Effector memory CD4-positive, alpha-beta T cell (primary cell): ENCODE data around the gene PYGM.

Experiments used
- DNase-seq, 3 donors: peaks; one replicate each; pipeline ENCODE4 v3.0.0-alpha.2; 2020
- H3K27ac ChIP-seq: 2 replicates; pipeline ENCODE4 v1.7.0; 2013; ENCODE audit warnings: mild to moderate bottlenecking, low read length, moderate library complexity; ENCODE audit not compliant: insufficient read depth, poor library complexity, severe bottlenecking
- H3K27me3 ChIP-seq: replicated peaks from 2 replicates; pipeline ENCODE4 v1.7.0; 2013; ENCODE audit warnings: mild to moderate bottlenecking, low read length; ENCODE audit not compliant: insufficient read depth, control insufficient read depth, poor library complexity, severe bottlenecking
- H3K36me3 ChIP-seq: 2 replicates; pipeline ENCODE4 v1.7.0; 2013; ENCODE audit warnings: mild to moderate bottlenecking, low read length, moderate library complexity; ENCODE audit not compliant: control insufficient read depth, insufficient read depth
- H3K4me1 ChIP-seq: 2 replicates; pipeline ENCODE4 v1.7.0; 2013; ENCODE audit warnings: low read length, mild to moderate bottlenecking; ENCODE audit not compliant: control insufficient read depth, insufficient read depth, poor library complexity, severe bottlenecking
- H3K4me3 ChIP-seq: 2 replicates; pipeline ENCODE4 v1.7.0; 2013; ENCODE audit warnings: low read length, low read depth, mild to moderate bottlenecking; ENCODE audit not compliant: insufficient read depth, poor library complexity, severe bottlenecking
- H3K9me3 ChIP-seq: 2 replicates; pipeline ENCODE4 v1.7.0; 2013; ENCODE audit warnings: mild to moderate bottlenecking, low read length, moderate library complexity; ENCODE audit not compliant: control insufficient read depth

Gene PYGM

DNA sequence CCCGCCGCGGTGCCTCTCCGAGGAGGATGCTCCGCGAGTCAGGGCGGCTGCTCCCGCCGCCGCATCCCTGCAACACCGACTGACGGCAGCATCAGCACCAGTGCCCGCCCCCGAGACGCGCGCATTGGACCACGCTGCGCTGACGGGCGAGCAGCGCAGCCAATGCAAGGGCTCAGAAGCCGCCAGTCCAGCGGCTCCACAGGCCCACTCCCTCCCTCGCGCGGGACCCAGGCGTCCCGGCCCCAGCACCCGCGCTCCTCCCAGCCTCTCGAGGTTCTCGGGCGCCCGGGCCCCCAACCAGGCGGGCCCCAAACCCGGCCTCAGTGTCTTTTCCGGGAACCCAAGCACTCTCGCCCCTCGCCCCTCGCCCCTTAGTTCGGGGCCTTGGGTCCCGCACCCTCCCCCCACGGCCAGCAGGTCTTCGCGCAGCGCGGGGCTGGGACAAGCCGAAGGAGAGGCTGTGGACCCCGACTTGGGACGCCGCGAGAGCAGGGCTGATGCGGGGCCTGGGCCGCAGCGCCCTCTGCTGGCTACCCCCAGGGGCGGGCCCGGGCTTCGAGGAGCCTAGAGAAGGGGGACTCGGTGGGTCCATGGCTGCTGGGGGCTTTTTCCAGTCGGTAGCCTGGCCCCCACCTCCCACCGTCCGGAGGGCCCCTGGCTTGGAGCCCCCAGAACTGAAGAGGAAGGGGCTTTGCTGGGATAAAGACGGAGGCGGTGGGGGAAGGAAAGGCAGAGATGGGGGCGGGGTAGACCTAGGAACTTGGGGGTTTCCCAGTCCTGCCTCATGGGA lies 36.5 kb downstream of the PYGM start, which contains the start of gene NRXN2:
NRXN2 (minus strand) TSS at position 81 of the 790 bp plus-strand sequence. CDS start 9,498 bp downstream, outside the sequence.
- H3K36me3 ChIP-seq, result peaks cover 20% of the 10 kb centered on the region
- H3K27me3 ChIP-seq, result peaks cover 12% of the 10 kb centered on the region

GRCh38 chr11:64722141-64723065 lies 37.4 kb downstream of the PYGM start:
- H3K4me1 ChIP-seq, result peaks cover 7% of the 10 kb centered on the region
- H3K36me3 ChIP-seq, result peaks cover 13% of the 10 kb centered on the region
- H3K27me3 ChIP-seq, result peaks cover 16% of the 10 kb centered on the region
- DNase-seq, result no peak
- H3K27ac ChIP-seq, result no peak overlapping the region
- no peaks in the 10 kb centered on the region for H3K9me3 ChIP-seq
- H3K4me3 ChIP-seq, result no peak overlapping the region

More for the DNA sequence above, 36.5 kb downstream of the PYGM start, which contains the start of gene NRXN2:
- peak within 1 kb of the TSS; percentile 74 for H3K4me3 ChIP-seq
- H3K9me3 ChIP-seq, result no peaks in the 10 kb centered on the region
- peak; percentile 75 to 82 (median 80) for DNase-seq
- H3K4me1 ChIP-seq, result peaks cover 7% of the 10 kb centered on the region
- peak within 1 kb of the TSS; percentile 78 for H3K27ac ChIP-seq

DNA sequence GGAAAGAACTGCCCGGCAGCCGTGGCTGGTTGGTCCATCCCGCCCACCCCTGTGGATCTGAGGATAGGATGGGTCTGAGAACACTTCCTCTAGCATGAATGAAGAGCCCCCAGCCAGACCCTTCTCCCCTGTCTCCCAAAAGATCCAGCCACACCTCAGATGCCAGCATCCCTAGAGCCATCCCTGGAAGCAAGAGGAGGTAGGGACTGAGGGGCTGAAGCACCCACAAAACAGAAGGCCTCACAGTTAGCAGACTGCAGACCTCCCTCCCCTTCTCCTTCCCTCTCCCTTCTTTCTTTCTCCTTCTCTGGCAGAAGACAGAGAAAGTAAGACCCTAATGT lies 38.4 kb downstream of the PYGM start:
- no peak for DNase-seq
- H3K9me3 ChIP-seq, result no peaks in the 10 kb centered on the region
- peaks cover 4% of the 10 kb centered on the region for H3K36me3 ChIP-seq
- peaks cover 7% of the 10 kb centered on the region for H3K4me1 ChIP-seq
- no peak overlapping the region for H3K27ac ChIP-seq
- no peak overlapping the region for H3K4me3 ChIP-seq
- peaks cover 21% of the 10 kb centered on the region for H3K27me3 ChIP-seq

- H3K9me3 ChIP-seq, result no peaks in the 10 kb centered on the region
- H3K4me3 ChIP-seq, result no peak overlapping the region
- H3K27me3 ChIP-seq, result peaks cover 21% of the 10 kb centered on the region
- no peaks in the 10 kb centered on the region for H3K36me3 ChIP-seq
- no peak overlapping the region for H3K27ac ChIP-seq
- H3K4me1 ChIP-seq, result peaks cover 7% of the 10 kb centered on the region
- DNase-seq, result no peak
These were observed 39.0 kb downstream of the PYGM start for GRCh38 chr11:64720640-64721358.

GRCh38 chr11:64720167-64720566 lies 39.6 kb downstream of the PYGM start:
- H3K4me3 ChIP-seq, result no peak overlapping the region
- peaks cover 23% of the 10 kb centered on the region for H3K27me3 ChIP-seq

GRCh38 chr11:64719406-64719805 lies 40.4 kb downstream of the PYGM start:
- Histone ChIP-seq H3K27ac (no peak overlapping the region), H3K9me3 (no peaks in the 10 kb centered on the region), H3K4me1 (peaks cover 7% of the 10 kb centered on the region), H3K36me3 (no peaks in the 10 kb centered on the region), H3K4me3 (no peak overlapping the region), H3K27me3 (peaks cover 30% of the 10 kb centered on the region)
- DNase-seq, result no peak

More at GRCh38 chr11:64720167-64720566, 39.6 kb downstream of the PYGM start:
- H3K4me1 ChIP-seq, result peaks cover 7% of the 10 kb centered on the region
- H3K36me3 ChIP-seq, result no peaks in the 10 kb centered on the region
- H3K27ac ChIP-seq, result no peak overlapping the region
- DNase-seq, result no peak
- no peaks in the 10 kb centered on the region for H3K9me3 ChIP-seq

DNA sequence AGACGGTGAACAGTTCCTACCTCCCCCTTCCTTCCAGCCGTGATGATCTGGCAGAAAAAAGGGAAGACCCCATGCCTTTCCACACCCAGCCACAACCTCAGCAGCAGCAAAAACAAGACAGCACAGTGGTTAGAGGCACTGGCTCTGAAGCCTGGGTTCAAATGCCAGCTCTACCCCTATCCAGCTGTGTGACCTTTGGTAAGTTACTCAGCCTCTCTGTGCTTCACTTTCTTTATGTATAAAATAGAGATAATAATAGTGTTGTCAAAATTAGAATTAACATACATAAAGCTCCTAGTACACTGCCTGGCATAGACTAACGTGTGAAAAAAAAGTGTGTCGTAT lies 41.0 kb downstream of the PYGM start:
- H3K27ac ChIP-seq, result no peak overlapping the region
- no peaks in the 10 kb centered on the region for H3K36me3 ChIP-seq
- no peak for DNase-seq
- no peak overlapping the region for H3K4me3 ChIP-seq
- H3K9me3 ChIP-seq, result no peaks in the 10 kb centered on the region
- H3K4me1 ChIP-seq, result peaks cover 6% of the 10 kb centered on the region
- H3K27me3 ChIP-seq, result peaks cover 35% of the 10 kb centered on the region

DNA sequence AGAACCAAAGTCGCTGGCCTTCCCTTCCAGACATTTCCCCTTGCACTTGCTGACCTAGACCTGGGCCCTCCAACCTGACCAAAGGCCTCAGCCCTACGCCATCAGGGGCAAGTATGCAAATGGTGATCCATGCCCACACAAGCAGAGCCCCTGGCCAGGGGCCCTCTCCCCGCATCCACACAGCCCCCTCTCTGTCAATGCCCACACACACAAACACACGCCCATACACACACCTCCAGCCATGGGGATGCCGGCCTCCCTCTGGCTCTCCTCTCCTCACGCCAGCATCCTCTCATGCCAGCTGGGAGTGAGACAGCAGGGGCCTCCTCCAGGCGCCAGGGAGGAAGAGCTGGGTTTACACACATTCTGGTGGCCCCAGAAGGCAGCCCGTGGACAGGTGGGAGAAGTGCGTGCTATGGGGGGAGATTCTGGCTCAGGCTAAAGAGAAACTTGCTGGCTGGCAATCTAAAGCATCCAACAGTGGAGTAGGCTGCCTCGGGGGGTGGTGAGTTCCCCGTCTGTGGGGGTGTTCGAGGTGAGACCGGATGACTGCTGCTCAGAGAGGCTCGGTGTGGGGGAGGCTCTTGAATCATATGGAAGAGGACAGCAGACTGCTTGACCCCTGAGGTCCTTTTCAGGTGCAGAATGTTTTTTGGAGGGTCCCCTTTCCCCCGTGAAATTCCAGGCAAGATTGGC lies 41.5 kb downstream of the PYGM start:
- Histone ChIP-seq H3K9me3 (no peaks in the 10 kb centered on the region), H3K27me3 (peaks cover 35% of the 10 kb centered on the region), H3K36me3 (no peaks in the 10 kb centered on the region), H3K4me3 (no peak overlapping the region), H3K4me1 (peaks cover 2% of the 10 kb centered on the region), H3K27ac (no peak overlapping the region)
- no peak for DNase-seq

DNA sequence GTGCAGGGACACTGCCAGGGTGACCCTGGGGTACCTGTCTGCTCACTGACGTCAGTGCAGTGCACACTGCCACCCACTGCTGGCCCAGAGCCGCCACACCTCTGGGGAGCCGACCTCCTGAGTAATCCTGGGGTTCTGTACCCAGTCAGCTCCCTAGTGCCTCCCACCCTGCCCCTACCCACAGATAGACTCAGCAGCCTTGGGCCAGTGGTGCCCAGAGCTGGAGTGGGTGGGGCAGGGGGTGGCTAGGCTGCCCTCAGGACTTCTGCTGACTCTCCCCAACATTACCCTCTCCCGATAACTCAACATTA lies 42.6 kb downstream of the PYGM start:
- peaks cover 38% of the 10 kb centered on the region for H3K27me3 ChIP-seq
- peaks cover 10% of the 10 kb centered on the region for H3K4me1 ChIP-seq

More for the DNA sequence above, 42.6 kb downstream of the PYGM start:
- Histone ChIP-seq H3K9me3 (no peaks in the 10 kb centered on the region), H3K36me3 (no peaks in the 10 kb centered on the region), H3K4me3 (no peak overlapping the region), H3K27ac (no peak overlapping the region)
- no peak for DNase-seq
